Measurements from ENCODE around the gene PRCD.
"Not testable (repeated sequence)": the region's sequence is repeated elsewhere in the genome, so short reads cannot be mapped to it uniquely, and the experiment has no call there.

The PRCD gene

GRCh38 chr17:76528528-76529223 lies 11.2 kb upstream of the PRCD start:
- DNase-seq (ENCODE audit: low spot score) = peak; percentile 40

- peak; percentile 53 for DNase-seq (ENCODE audit: low spot score)
These were observed 10.4 kb upstream of the PRCD start for GRCh38 chr17:76529224-76530094.

GRCh38 chr17:76530095-76530723 lies 9.6 kb upstream of the PRCD start:
- peak; percentile 71 for DNase-seq (ENCODE audit: low spot score)

GRCh38 chr17:76530811-76531485 lies 8.9 kb upstream of the PRCD start:
- DNase-seq (ENCODE audit: low spot score) = no peak

GRCh38 chr17:76531486-76532038 lies 8.3 kb upstream of the PRCD start:
- DNase-seq (ENCODE audit: low spot score) = no peak

- DNase-seq (ENCODE audit: low spot score) = no peak
These were observed 7.7 kb upstream of the PRCD start for GRCh38 chr17:76532072-76532651.

GRCh38 chr17:76533640-76534359 lies 6.0 kb upstream of the PRCD start:
- DNase-seq (ENCODE audit: low spot score) = not testable (repeated sequence)

- no peak for DNase-seq (ENCODE audit: low spot score)
These were observed 4.8 kb upstream of the PRCD start for GRCh38 chr17:76534831-76535732.

GRCh38 chr17:76535788-76536510 lies 3.9 kb upstream of the PRCD start:
- DNase-seq (ENCODE audit: low spot score) = no peak

- DNase-seq (ENCODE audit: low spot score) = no peak
These were observed 3.1 kb upstream of the PRCD start for GRCh38 chr17:76536511-76537287.

GRCh38 chr17:76537288-76537577 lies 2.6 kb upstream of the PRCD start:
- DNase-seq (ENCODE audit: low spot score) = no peak

- no peak for DNase-seq (ENCODE audit: low spot score)
These were observed 2.1 kb upstream of the PRCD start, which contains the start of gene CYGB for GRCh38 chr17:76537578-76538280. Gene CYGB, minus strand, starts transcription at chr17:76537709. Its CDS starts 167 bp downstream, at chr17:76537542.

- no peak for DNase-seq (ENCODE audit: low spot score)
These were observed 1.4 kb upstream of the PRCD start for GRCh38 chr17:76538281-76538931.

GRCh38 chr17:76538941-76539570 lies 788 bp upstream of the PRCD start:
- no peak for DNase-seq (ENCODE audit: low spot score)

- DNase-seq (ENCODE audit: low spot score) = peak; percentile 88
These were observed 797 bp downstream of the PRCD start for GRCh38 chr17:76540381-76541300.
